NCI-H128 (cell line): ENCODE results near the gene DCBLD1.
"Not testable (repeated sequence)": the region's sequence is repeated elsewhere in the genome, so short reads cannot be mapped to it uniquely, and the experiment has no call there.

ENCODE experiments used
- DNase-seq: peaks from one replicate; lab custom pipeline; 2025; ENCODE audit not compliant: unreplicated experiment; lab: John Stamatoyannopoulos, UW

DCBLD1 gene

DNA sequence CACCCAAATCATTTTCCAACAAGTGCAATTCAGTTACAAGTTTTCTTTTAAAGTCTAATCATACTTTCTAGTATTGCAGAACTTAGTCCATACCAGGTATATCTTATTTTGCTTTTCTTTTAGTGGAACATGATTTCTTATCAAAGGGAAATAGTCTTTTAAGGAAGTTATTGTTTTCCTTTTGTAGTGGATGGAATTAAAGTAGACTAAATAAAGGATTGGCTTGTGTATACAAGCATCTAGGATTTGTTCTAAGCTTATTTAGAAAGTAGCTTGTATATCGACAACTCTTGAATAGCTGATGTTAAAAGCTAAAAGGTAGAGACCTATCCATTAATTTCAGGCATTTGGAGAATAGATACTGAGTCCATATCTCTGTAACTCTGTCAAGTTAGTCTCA lies 14.8 kb downstream of the DCBLD1 start:
- no peak for DNase-seq

DNA sequence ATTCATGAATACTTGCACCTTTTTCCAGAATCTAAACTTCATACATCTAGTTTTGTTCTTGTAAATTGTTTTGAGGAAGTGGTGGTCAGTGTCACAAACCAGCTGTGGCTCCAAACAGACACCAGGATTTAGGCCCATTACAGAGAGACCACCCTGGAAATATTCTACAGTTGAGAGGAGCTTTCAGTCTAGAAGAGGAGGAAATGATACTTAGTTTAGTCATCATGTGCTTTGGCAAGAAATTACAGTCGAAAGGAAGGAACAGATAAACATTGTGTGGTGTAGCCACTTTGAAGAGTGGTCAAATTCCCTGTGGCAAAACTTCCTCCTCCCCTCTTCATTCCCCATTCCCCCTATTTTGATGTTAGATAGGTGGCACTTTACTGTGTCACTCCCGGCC lies 15.7 kb downstream of the DCBLD1 start:
- no peak for DNase-seq

DNA sequence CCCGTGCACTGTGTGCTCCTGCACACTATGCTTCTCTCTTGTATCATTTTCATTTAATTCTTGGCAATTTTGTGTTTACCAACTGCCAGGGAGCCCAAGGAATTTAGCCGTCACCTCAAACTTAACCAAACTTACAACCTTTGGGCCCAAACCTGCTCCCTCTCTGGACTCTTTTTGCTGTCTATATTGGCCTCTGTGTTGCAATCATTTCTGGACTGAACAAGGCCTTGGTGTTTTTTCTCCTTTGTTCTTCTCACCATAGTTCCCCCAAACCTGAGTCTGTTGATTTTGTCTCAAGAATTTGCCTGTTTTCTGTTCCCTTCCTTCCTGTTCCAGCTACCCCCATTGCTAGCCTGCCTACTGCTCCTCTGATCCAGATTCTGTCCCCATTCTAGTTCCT lies 19.2 kb downstream of the DCBLD1 start:
- no peak for DNase-seq

- no peak for DNase-seq
Observed at GRCh38 chr6:117502580-117502979, 20.1 kb downstream of the DCBLD1 start.

DNA sequence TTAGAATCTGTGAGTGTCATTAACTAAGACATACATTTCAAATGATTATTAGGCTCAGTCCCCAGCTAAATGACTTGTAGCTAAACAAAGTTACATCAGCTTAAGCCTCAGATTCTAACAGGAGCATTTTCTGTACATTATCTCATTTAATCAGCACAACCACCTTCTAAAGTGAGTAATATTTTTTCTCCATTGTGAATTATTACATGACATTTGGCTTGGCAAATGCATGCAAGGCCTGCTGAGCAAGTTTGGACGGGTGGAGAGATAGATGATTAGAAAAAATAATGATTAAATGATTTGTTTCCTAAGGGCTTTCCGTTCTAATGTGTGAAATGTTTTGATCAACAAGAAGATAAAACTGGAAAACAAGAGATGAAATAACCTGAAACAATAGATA lies 20.7 kb downstream of the DCBLD1 start:
- DNase-seq, result no peak

- no peak for DNase-seq
Observed at GRCh38 chr6:117504478-117505144, 22.1 kb downstream of the DCBLD1 start.

DNA sequence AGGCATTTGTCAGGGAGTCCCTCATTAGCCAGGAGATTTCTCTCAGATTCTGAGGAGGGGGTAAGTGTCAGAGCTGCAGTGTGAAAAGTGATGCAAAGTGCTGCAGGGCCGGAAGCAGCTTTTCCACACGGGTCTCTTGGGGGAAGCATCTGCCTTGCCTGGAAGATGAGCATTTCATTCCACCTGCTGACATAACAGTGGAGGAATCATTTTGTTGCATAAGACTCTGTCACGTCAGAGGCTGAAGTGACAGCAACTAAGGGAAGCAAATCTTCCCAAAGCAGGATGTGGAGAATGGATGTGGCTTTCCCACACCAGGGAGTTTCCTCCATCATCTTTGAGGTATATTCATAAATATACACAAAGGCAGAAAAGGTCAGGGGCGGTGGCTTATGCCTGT lies 22.8 kb downstream of the DCBLD1 start:
- no peak for DNase-seq

GRCh38 chr6:117506180-117506835 lies 23.8 kb downstream of the DCBLD1 start:
- DNase-seq, result no peak

DNA sequence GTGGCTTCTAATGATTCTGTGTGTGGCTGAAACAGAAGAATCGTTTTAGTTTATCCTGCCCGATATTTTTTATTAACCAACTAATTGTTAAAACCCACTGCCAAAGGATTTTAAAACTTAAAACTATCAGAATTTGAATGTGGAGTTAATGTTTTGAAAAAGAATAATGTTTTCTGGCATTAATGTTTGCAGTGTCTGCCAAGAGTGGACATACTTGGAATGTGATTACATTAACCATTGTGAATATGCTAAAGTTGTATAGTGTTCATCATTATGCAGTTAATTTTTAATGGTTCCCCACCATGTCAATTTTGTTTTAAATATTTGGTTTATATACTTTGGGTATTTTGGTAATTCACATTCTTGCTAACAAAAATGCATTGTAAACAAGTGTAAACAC lies 24.4 kb downstream of the DCBLD1 start:
- no peak for DNase-seq

GRCh38 chr6:117508450-117508971 lies 26.0 kb downstream of the DCBLD1 start:
- no peak for DNase-seq

DNA sequence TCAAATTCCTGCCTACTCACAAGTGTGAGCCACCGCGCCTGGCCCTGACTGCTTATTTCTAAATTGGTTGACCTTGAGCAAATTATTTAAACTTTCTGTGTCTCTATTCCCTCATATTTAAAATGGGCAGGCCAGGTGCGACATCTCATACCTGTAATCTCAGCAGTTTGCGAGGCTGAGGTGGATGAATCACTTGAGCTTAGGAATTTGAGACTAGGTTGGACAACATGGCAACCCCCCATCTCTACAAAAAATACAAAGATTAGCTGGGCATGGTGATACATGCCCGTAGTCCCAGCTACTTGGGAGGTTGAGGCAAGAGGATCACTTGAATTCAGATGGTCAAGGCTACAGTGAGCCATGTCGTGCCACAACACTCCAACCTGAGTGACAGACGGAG lies 26.5 kb downstream of the DCBLD1 start:
- no peak for DNase-seq

GRCh38 chr6:117512056-117512828 lies 29.8 kb downstream of the DCBLD1 start:
- DNase-seq, result no peak

- no peak for DNase-seq
Observed at GRCh38 chr6:117512987-117513573, 30.6 kb downstream of the DCBLD1 start.

- DNase-seq, result no peak
Observed at GRCh38 chr6:117513778-117514365, 31.4 kb downstream of the DCBLD1 start.

DNA sequence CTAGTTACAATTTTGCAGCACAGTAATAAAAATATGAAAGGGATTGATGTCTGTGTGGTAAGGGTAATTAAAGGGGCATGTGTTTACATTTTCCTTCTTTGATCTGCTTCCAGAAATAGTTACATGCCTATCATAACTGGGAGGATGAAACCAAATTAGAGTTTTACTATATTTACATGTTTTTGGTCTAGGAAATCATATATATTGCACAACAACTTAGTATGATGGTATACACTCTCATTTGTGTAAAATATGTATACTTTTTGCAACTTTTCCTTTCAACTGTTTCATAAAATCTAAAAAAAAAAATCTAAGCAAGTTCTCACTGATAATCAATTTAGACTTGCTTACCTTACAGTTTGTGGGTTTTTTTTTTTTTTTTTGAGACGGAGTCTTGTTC lies 32.2 kb downstream of the DCBLD1 start:
- no peak for DNase-seq

DNA sequence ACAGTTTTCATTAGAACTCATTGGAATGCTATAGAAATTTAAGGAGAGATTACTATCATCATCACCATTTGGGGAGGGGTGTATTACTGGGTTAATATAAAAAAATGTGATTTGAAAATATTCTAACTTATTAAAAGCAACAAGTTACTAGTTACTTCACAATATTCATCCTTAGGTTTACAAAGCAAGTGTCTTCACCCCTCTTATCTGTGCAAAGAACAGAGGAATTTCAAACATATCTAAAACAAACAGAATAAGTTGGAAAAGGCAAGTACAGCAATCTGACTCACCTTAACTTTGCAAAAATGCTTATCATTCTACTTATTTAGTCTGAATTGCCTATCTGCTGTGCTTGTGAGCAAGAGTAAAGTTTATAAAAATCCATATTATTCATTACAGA lies 32.9 kb downstream of the DCBLD1 start:
- DNase-seq, result no peak

DNA sequence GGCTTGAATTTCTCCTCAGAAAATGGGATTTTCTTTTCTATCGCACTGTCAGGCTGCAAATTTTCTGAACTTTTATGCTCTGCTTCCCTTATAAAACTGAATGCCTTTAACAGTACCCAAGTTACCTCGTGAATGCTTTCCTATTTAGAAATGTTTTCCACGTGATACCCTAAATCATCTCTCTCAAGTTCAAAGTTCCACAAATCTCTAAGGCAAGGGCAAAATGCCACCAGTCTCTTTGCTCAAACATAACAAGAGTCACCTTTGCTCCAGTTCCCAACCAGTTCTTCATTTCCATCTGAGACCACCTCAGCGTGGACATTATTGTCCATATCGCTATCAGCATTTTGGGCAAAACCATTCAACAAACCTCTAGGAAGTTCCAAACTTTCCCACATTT lies 35.5 kb downstream of the DCBLD1 start:
- not testable (repeated sequence) for DNase-seq

- DNase-seq, result no peak
Observed at GRCh38 chr6:117518870-117519269, 36.4 kb downstream of the DCBLD1 start.

DNA sequence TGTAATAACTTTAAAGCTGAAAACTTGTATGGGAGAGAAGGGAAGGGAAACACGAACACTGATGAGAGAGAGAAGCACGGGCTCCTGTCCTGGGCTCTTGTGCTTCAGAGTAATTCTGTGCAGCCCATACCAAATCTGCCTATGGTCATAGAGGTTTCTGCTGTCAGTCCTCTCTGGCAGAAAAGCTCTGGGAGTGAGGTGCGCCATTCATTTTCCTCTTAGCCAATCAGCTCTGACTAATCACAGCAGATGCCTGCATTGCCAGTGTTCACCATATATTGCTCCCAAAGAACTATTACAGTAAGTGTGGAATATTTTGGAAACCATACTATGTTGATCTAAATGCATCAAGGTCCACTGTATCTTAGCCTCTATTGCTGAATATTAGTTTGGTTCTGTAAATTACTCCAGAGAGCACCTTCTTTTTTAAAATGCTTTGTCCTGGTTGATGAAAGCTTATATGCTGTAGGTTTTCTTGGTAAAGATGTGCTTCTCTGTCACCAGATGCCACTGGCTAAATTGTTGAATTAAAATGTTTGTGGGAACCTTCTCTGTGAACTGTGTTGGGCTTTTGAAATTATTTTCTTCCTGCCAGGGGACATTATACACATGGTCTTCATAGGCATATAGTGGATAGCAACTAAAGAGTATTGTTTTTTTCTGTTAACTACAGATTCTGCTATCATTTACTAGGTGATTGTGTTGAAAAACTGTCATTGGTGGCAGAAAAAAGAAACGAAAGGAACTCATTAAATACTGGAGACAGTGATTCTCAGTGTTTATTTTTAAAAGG lies 38.3 kb downstream of the DCBLD1 start:
- no peak for DNase-seq

DNA sequence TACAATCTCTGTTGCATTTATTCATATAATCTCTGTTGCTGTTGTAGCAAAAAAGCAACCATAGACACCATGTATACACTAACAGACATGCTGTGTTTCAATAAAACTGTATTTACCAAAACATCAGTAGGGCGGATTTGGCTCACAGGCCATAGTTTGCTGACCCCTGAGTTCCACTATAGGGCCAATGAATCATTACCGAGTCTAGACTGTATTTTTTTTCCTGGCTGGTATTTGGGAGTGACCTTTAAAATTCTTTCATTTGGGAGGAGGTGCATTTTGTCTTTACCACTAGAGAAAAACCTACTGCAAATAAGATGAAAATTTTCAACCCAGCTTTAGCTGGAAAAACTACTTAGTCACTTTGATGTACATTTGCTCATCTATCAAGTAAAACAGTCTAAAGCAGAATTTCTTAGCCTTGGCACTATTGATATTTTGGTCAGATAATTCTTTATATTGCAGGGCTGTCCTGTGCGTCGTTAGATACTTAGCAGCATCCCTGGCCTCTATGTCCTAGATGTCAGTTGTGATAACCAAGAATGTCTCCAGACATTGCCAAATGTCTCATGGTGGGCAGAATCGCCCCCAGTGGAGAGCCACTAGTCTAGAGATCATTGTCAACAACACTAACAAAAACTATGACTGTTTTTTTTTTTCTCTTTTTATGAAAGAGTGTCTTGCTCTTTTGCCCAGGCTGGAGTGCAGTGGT lies 39.5 kb downstream of the DCBLD1 start:
- no peak for DNase-seq
